HG02759 (cell line): ENCODE data around the gene GPR68.
"Not testable (repeated sequence)": the region's sequence is repeated elsewhere in the genome, so short reads cannot be mapped to it uniquely, and the experiment has no call there.

Source experiments
- ATAC-seq: cut with Tn5 transposase; IDR thresholded peaks from one replicate; pipeline ENCODE4 v1.9.1; 2021; ENCODE audit warnings: mild to moderate bottlenecking, moderate library complexity; ENCODE audit not compliant: unreplicated experiment

GPR68 gene

DNA sequence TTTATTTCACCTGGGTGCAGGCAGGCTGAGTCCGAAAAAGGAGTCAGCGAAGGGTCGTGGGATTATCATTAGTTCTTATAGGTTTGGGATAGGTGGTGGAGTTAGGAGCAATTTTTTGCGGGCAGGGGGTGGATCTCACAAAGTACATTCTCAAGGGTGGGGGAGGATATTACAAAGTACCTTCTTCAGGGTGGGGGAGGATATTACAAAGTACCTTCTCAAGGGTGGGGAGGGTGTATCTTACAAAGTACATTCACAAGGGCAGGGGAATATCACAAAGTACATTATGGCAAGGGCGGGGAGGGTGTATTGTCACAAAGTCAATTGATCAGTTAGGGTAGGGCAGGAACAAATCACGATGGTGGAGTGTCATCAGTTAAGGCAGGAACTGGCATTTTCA is 43.7 kb downstream of the GPR68 start:
- not testable (repeated sequence) for ATAC-seq

DNA sequence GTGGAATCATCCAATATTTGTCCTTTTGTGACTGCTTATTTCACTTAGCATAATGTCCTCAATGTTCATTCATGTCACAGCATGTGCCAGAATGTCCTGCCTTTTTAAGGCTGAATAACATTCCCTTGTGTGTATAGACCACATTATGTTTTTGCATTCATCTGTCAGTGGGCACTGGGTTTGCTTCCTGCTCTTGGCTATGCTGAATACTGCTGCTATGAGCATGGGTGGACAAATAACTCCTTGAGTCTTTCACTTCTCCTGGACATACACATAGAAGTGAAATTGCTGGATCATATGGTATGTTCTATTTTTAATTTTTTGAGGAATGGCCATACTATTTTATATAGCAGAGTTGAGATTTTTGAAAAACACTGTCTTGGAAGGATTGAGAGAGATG is 46.9 kb downstream of the GPR68 start:
- ATAC-seq = no peak

DNA sequence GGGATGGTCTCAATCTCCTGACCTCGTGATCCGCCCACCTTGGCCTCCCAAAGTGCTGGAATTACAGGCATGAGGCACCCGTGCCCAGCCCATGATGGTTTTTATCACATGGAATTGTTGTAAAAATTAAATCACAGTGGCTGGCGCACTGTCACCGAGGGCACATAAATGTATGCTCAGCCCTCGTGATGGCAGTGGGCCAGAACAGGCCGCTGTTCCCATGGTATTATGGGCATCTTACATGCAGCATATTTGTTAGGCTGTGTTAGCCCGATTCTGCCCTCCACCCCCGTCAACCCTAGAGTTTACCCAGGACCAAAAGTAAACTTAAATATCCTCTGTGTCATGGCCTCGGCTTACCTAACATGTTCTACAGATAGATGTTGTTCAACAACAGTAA is 48.6 kb downstream of the GPR68 start:
- ATAC-seq = no peak

DNA sequence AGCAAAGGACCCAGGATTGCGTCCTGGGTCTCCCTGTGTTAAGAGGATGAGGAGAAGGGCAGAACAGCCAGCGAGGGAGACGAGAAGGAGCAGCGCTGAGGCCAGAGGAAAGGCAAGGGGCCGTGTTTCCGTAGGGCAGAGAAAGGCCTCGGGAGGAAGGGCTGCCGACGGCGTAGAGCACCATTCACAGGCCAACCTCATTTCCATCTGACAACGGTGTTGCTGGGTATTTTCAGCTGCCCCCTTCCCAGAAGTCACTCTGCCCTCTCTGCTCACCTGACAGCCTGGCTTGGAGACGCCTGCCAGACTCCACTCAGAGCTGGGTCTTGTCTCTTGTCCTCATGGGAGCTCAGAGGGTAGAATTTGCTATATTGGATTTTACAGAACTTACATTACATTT is 51.4 kb downstream of the GPR68 start:
- ATAC-seq = no peak

DNA sequence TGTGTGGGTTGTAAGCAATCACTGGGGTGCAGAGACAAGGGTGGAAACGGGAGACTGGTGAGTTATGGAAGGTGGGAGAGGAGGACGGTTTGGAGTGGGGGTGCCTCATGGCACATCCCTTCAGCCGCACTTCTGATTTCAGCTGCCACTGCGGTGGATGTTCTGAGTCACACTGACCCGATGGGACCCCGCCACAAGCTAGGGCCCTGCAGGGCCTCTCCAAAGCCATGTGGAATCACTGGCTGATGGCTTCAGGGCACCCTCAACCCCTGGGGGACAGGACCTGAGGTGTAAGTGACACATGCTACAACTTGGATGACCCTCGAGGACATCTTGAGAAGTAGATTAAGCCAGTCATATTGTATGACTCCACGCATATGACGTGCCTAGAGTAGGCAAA is 53.7 kb downstream of the GPR68 start:
- ATAC-seq = no peak

DNA sequence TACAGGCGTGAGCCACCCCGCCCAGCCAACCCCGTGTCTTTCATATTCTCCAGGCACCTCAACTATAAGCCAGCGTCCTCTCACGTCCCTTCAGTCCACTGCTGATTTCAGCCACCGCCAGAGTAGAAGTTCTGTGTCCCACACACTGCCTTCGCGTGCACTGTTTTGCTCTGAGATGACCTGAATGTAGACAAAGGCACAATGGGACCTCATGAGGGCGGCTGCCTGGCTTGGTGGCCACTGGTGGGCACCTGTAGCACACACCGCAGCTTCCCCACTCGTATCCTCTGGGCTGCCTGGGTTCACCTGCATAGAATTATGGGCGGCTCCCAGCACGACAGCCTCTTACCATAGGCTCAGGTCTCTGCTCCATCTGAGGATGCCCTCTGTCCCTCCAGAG is 57.2 kb downstream of the GPR68 start:
- no peak for ATAC-seq

DNA sequence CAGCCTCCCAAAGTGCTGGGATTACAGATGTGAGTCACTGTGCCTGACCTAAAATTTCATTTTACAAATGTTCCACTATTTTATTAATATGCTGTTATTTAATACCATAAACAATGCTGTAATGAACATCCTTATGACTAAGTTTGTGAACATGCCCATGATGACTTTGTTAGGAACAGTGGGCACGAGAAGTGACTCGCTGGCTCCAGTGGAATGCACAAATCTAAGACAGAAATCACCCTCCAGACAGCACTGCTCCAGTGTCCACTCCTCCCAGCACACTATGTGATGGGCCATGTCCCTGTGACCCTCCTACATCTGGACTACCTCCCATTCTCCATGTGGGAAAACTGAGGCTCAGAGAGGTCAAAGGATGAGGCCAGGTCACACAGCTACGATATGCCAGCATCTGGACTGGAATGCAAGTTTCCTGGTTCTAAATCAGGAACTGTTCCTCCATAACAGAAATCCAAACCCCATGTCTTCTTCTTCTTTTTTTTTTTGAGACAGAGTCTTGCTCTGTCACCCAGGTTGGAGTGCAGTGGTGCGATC is 57.9 kb downstream of the GPR68 start:
- ATAC-seq = no peak

DNA sequence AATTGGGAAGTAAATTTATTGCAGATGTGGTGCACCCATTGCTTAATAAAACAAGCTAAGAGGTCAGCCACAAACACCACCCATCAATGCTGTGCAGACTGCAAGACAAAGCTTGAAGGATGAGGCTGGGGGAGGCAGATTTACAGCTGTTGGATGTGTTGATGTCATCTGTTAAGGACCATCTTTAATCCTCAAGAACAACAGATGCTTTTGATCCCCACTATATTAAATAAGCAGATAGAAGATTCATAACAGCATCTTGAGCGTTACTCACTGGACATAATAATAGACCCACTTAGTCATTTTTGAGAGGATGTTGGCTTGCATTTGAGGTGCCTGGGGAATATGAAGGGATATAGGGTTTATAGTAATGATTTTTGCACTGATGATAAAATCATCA is 58.8 kb downstream of the GPR68 start:
- no peak for ATAC-seq

DNA sequence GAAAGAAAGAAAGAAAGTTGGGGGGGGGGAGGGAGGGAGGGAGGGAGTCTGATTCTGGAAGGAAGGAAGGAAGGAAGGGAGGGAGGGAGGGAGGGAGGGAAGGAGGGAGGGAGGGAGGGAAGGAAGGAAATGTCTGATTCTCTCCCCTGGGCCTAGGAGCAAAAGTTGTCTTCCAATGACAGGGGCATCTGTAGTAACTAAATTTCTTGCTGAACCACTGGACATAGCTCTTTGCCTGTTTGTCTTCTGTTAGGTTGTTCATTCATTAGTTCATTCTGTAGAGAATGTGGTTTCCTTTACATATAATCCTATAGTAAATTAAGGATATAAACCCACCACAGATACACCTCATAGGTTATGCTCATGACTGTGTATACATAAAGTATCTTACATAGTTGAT is 59.9 kb downstream of the GPR68 start:
- ATAC-seq = no peak

DNA sequence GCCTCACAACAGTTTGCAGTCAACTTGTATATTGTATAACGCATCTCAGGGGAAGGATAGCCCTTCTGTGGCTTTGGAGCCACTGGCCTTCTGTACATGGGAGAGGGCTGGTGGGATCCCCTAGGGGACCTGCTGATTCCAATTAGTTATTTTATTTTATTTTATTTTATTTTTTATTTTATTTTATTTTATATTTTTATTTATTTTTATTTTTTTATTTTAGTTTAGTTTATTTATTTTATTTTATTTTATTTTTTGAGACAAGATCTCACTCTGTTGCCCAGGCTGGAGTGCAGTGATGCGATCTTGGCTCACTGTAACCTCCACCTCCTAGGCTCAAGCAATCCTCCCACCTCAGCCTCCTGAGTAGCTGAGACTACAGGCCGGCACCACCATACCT is 61.8 kb downstream of the GPR68 start:
- not testable (repeated sequence) for ATAC-seq
